ENCODE data around the gene SPRED3.

DNA sequence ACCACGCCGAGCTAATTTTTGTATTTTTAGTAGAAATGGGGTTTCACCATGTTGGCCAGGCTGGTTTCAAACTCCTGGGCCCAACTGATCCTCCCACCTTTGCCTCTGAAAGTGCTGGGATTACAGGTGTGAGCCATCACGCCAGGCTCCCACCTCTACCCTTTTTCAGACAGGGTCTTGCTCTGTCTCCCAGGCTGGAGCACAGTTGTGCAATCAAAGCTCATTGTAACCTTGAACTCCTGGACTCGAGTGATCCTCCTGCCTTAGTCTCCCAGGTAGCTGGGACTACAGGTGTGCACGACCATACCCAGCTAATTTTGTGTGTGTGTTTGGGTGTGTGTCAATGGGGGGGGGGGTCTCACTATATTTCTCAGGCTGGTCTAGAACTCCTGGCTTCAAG lies 35.8 kb downstream of the SPRED3 start:
- TF ChIP-seq EZH2phosphoT487 (IDR thresholded peaks at IDR 0.05; ENCODE audit: borderline replicate concordance, low read depth, low read length) (no peak), CTCF (conservative IDR thresholded peaks at IDR 0.05; ENCODE audit: low read length) (no peak)

All from OCI-LY7 (cell line).